HuH-7.5 (cell line): ENCODE data around the gene CHD8.
A peak's percentile ranks its signal among the peaks of the same experiment; 100 is the strongest.
"Not testable (repeated sequence)": the region's sequence is repeated elsewhere in the genome, so short reads cannot be mapped to it uniquely, and the experiment has no call there.

ENCODE experiments used
- DNase-seq: peaks from one replicate; pipeline ENCODE4 v3.0.0; 2011; ENCODE audit warnings: low spot score

CHD8 gene

DNA sequence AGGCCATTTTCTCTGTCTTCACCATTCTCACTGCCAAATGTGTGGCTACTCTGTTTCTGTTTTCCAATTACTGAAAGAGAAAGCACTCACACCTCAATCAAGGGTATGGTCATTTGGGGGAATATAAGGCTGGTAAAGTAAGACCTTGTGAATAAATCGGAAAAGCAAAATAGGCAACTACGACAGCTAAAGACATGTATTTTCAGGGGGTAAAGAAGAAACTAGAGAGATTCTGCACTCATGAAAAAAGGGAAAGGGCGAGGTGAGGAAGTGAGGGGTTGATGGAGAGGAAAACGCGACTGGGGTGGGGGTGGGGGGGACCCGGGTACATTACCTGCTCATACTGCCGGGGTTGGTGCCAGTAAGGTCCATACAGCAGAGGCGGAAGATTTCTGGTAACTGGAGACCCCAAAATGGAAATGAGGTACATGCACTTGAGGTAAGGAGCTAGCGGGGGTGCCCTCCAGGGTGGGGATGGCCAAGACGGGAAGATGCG is 19.3 kb downstream of the CHD8 start:
- no peak for DNase-seq

DNA sequence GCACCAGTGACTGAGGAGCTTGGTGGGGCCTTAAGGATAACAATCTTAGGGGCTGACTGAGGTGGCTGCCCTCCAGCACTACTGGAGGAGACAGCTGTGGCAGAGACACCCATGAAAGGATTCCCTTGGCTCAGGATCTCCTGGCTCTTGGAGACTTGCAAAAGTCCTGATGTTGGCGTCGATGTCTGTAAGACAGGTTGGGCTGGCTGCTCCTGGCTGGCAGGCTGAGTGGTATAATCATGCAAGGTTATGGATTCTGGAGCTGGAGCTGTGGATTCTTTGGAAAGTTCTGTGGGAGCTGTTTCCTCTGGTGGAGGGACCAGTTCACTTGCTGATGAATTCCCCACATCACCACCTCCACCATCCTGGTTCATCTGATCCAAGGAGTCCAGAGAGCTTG is 24.8 kb downstream of the CHD8 start:
- DNase-seq, result no peak

DNA sequence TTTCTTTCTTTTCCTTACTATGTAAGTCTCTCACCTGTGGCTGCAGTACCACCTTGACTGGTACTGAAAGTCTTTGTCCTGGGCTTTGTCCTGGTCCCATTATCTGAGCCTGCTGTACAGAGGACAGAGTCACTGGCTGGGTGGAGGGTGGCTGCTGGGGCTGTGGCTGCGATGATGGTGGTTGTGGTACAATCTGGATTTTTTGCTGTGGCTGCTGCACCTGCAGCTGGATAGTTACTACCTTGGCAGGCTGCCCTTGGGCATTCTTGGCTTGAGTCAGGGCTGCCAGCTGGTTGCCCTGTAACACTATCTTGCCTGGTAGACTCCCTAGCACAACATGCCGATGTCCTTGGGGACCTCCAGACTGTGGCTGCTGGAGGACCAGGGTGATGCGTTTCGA is 27.0 kb downstream of the CHD8 start:
- no peak for DNase-seq

DNA sequence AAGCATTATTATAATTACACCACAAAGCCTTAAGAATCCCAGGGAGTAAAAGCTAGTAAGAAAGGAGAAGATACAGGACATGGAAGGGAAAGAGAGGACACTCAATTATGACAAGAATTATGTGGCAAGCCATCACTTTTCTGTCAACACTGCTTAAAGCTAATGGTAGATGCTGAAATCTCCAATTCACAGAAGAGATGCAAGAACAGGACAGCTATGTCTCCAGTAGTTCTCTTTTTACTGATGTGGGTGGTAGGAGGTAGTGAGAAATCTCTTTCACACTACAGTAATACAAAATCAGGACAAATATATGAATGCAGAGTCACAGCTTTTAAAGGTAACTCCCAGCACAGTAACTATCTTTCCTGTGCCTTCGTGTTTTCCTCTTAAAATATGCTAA is 29.2 kb downstream of the CHD8 start:
- no peak for DNase-seq

DNA sequence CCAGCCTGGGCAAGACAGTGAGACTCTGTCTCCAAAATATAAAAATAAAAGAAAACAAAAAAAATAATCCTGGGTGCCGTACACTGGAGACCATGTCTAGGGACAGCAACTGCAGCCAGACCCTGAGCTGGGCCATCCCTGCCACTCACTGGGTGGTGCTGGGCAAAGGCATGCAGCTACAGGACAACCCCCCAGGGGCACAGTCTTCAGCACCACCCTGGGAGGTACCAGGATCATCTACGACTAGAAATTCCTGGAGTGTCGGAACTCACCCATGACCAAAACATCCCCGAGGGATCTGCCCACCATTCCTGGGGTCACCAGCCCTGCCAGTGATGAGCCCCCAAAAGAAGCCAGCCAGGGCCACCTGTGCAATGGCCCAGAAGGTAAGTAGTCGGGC is 36.4 kb downstream of the CHD8 start:
- no peak for DNase-seq

DNA sequence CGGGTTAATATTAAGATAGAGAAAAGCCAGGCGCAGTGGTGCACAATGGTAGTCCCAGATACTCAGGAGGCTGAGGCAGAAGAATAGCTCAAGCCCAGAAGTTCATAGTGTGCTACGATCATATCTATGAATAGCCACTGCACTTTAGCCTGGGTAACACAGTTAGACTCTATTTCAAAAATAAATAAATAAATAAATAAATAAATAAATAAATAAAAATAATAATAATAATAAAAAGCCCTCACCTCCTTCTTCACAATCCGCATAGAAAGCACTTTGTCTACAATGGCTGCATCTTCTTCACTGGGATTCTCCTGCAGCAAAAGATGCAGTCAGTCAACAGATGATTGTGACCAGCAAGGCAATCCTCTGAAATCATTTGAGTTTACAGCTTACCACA is 40.6 kb downstream of the CHD8 start:
- no peak for DNase-seq

DNA sequence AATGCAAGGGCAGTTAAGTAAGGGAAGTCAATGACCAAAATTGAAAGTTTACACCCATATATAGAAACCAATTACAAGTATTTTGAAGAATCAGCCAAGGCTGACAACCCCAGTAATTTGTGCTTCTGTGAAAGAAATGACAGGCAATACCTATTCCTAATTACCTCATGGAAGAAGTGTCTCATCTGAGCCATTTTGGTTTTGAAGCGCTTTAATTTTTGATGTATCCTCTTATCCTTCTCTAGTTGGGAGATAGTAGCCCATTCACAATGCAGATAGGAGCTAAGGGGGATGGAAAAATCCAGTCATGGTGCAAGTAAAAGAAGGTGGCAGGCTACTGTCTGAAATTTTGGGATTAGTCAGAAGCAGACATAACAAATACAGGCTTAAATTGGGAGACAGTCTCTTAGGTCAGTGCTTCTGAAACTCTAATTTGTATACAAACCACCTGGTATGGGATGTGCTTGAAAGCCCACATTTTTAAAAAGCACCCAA is 41.7 kb downstream of the CHD8 start:
- DNase-seq, result no peak

DNA sequence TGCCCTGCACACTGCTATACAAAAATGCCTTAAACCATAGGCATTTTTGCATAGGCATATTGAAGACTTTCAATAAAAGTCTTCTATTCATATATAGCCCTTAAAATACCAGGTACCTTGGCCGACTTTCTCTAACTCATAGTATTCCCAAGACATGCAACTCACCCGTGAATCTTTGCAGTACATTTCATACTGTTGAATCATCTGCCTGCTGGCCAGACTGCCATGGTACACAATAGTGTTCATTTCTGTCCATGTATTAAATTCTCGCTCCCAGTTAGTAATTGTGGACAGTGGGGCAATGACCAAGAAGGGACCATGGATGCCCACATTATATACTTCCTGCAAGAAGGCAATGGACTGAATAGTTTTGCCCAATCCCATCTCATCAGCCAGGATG is 47.8 kb downstream of the CHD8 start:
- DNase-seq, result no peak

DNA sequence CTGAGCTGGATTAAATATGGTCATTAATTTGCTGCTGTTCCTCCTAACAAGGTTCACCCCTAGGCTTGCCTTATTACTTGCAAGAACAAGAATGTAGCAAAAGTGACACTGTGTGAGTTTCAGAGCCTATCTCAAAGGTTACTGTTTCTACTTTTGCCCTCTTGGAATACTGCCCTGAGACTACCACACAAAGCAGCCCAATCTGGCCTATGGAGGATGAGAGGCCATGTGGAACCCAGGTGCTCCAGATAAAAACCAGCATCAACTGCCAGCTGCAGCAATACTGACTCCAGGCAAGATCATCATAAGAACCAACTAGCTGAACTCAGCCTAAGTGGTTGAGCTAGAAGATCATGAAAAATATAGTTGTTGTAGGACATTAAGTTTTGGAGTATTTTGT is 49.7 kb downstream of the CHD8 start:
- DNase-seq, result no peak

DNA sequence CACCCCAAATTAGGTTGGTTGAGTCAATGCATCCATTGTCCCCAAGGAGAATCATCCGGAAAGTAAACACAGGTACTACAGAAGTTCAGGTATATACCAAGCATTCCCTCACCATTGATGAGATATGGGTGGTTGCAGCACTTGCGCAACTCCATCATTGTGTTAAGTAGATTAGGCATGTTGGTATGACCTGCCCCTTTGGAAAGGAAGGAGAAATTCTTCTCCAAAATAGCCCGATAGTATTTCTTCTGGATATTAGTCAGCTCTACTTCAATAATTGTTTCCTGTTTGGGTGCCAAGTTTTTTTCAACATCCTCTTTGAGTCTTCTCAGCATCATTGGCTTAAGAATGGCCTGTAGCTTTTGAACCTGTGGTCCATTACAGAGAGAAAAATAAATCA is 50.8 kb downstream of the CHD8 start:
- DNase-seq, result no peak

DNA sequence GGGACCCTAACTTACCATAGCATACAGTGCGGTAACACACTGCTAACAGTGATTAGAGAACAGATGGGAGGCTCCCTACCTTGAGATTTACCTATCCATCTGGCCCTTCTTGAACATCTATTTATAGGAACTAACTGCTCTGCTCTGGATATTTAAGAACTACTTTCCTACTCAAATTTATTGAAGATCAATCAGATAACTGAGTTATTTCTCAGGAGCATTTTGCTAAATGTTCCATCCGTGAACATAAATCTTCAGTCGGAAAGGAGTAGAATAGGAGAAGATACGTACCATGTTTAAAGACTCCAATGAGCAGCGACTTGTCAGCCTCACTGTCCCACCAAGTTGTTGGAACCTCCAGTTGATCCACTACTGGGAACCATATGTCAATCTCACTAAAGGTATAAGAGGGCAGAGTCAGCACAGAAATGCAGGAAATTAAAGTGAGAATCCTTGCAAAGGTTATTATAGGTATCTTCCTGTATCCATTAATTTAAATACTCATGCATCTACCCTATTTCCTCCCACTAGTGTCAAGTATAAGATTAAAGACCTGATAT is 56.5 kb downstream of the CHD8 start:
- DNase-seq, result no peak

DNA sequence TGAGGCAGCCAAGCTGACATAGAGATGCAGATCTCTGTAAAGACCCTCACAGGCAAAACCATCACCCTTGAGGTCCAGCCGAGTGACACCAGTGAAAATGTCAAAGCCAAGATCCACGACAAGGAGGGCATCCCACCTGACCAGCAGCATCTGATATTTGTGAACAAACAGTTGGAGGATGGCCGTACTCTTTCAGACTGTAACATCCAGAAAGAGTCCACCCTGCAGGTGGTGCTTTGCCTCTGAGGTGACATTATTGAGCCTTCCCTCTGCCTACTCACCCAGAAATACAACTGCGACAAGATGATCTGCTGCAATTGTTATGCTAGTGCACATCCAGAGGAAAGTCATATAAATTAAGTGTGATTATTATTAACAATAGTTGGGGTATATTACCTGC is 57.0 kb downstream of the CHD8 start:
- no peak for DNase-seq

DNA sequence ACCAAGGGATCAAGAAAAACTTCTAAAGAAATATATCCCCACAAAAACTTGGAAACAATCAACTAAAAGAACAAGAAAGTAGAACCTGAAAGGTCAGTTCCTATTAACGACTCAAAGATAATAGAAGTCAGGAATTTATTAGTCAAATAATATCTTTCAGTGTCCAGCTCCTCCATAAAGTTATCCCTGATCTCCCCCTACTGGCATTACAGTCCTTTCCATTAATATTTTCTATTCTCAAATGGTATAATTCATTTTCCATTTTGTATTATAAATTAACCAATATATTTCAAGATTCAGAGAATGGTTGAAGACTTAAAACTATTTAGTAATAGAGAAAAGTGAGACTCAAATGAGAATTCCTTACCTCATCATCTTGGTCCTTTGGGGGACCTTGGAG is 60.5 kb downstream of the CHD8 start:
- DNase-seq, result no peak

DNA sequence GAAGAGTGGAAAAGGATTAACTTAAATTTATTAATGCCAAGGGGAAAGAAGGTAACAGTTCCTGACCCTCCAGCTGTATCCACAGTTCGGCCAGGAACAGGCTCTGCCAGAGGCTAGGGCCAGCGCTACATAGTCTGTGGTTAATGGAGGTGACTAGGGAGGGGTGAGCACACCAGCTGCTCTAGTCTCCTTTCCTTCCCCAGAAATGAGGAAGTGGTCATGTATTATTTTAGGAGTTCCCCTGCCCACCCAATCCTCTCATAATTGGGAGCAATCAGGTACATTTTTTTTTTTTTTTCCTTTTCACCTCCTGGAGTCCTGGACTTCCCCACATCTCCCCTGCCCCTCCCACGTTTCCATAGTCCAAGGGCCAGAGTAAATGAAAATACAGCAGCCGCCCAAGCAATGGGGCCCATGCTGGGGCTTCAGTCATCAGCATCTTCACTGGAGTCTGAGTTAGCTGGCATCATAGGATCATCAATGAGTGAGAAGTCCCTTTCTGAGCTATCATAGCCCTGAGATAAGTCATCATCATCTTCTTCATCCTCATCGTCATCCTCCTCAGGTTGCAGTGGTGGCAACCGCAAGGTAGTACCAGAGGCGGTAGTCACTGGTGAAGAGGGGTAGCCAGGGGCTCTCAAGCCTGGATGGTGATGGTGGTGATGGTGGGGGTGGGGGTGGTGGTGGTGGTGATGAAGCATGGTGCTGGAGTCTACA is 70.6 kb downstream of the CHD8 start:
- DNase-seq, result no peak

DNA sequence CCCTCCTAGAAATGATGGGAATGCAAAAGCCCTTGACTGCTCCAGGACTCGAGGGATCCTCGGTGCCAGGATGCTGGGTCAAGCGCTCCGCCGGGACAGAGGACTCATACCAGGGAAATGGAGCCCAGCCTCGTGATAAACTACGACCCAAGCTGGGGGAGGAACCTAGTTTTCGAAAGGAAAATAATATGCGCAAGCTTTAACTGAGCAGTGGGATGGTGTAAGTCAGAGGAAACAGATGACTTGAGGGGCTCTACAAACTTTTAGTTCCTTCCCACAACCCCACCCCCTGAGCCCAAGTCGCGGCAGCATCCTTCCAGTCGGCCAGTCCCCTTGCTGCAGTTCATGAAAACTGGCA is 71.5 kb downstream of the CHD8 start:
- no peak for DNase-seq

DNA sequence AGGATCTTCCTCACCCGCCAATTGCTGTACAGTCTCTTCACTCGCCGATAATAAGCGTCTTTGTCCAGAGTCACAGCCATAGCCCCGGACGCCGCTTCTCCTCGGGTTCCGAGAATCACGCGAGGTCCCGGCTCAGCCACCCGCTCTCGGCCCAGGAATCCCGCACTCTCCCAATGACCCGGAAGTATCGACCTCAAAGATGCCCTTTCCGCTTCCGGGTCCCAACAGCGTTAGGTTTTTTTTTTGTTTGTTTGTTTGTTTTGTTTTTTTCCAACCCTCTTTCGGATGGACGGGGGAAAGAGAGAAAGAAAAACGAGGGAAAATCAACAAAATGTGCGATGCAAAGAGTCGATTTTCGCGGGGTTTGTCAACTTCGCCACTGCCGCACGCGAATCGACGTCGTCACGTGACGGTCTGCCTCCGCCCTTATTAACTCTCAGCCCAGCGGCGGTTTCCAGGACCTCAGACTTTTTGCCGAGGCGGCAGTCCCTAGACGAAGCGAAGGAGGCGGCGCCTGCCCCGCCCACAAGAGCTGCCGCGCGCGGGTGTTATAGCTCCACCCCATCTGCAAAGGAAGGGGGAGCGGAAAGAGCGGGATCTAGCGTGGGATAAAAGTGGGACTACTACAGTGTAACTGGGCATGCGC is 72.0 kb downstream of the CHD8 start, which contains the start of gene SUPT16H:
SUPT16H (minus strand) TSS at position 172 of the 646 bp plus-strand sequence; CDS start at position 80, 92 bp downstream.
- peak; percentile 56 for DNase-seq

DNA sequence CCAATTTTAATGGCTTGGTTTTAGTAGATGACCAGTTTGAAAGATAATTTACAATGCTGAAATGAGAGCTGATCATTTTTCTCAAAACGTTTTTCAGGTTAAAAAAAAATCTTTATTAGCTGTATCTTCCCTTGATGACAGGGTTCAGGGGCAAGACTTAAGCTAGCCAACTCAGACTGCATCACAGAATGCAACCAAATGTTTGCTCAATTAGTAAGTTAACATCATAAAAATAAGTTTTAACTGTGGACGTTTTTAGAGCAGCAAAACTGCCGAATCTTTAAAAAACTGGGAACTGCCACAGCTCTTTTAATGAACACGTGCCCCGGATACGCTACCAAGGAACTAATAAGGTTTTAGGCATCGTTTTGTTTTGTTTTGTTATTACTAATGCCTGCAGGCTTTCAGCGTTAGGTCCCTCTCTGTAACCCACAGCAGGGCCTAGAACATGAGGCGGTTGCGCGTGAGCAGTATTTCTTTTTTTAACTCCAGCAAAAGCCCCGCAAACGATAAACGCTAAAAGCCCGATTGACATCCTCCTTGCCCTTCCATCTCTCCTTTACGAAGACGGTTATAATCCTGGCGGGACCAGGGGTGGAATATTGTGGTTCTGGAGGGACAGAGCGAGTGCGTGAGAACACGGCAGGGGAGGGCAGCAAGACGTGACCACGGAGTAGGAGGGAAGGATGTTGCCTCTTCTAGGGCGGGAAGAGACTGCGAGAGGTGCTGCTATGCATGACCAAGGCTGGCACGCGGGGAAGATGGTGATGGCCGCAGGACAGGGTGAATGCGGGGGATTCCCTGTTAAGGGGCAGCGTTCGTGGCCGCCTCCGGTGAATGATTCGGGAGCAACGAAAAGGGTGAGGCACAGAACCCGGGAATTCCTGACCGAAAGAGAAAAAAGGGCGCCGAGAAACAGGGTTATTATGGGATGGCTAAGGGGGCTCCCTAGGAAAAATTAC is 72.8 kb downstream of the CHD8 start:
- peak; percentile 15 for DNase-seq

DNA sequence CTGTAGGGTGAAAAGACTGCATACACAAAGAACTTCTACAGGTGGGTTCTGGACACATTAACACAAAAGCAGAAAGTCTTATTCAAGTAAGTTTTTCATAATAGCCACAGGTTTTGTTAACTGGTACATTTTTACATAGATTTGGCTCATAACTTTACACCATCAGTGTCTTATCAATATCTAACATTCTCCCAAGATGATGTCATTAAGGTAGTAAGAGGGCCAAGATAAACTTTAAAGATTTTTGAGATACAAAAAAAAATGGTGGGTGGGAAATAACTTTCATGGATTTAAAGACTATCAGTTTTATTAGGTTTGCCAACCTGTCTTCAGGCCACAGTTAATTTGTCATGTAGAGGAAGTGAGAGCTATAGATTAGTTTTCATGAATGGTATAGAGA is 73.8 kb downstream of the CHD8 start:
- no peak for DNase-seq

DNA sequence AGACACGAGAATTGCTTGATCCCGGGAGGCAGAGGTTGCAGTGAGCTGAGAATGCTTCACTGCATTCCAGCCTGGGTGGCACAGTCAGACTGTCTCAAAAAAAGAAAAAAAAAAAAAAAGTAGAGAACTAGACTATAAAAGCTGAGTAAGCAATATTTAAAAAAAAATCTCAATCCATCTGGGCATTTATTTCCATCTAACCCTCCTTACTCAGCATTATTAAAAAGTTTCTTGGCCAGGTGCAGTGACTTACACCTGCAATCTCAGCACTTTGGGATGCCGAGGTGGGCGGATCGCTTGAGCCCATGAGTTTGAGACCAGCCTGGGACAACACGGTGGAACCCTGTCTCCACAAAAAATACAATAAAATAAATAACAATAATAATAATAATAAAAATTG is 76.6 kb downstream of the CHD8 start:
- DNase-seq, result no peak

DNA sequence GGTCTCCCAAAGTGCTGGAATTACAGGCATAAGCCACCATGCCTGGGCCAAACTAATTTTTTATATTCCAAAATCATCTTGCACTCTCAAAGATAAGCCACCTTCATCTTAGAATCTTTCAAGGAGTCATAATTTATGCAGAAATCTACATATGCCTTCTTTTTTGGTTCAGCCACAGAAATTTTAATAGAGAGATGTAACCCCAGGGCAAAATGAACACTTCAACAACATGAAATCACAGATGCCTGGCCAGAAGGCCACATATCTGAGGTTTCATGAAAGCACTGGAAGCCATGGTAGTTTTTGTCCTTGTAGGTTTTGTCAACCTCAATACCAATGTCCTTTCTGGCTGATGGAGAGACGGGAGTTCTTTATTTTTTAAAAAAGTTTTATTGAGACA is 81.9 kb downstream of the CHD8 start:
- no peak for DNase-seq

DNA sequence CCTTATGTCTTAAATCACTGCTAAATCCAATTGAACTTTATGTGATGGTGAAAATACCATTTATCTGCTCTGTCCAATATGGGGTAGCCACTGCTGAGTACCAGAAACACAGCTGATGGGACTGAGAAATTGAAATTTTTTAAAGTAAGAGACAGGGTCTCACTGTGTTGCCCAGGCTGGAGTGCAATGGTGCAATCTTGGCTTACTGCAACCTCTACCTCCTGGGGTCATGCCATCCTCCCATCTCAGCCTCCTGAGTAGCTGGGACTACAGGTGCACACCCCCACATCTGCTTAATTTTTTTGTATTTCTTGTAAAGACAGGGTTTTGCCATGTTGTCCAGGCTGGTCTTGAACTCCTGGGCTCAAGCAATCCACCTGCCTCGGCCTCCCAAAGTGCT is 83.1 kb downstream of the CHD8 start:
- DNase-seq, result not testable (repeated sequence)
